ENCODE data around the gene RBFA.

Gene RBFA

DNA sequence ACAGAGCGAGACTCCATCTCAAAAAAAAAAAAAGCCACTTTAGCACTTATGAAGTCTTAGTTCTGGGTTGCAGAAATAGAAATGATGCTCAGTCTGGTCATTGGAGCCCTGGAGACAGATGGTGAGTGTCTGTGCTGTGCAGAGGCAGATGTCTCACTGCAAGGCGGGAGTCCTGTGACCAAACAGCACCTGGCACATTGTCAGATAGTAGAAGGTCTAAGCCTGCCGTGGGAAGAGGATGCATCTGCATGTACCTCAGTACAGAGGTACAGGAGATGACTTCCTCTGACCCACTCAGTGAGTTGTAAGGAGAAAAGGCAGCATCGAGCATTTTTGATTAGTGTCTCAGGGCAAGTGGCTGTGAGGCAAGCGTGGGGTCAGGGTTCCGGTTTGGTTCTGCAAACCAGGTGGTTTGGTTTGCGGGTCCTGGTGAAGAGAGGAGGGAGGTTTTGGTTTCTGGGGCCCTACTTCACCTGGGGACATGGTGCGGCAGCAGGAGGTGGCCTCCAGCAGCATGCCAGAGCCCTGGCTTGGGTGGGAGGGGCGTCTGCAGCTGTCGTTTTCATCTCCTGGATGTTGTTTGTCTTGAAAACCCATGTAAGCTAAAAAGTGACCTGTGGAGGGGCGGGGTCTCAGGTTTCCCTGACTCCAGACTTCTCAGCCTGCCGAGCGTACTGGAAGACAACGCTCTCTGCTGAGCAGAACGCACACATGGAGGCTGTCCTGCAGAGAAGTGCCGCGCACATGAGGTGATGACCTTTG, 3.8 kb downstream of the RBFA start:
- TF ChIP-seq, protein P1, sequence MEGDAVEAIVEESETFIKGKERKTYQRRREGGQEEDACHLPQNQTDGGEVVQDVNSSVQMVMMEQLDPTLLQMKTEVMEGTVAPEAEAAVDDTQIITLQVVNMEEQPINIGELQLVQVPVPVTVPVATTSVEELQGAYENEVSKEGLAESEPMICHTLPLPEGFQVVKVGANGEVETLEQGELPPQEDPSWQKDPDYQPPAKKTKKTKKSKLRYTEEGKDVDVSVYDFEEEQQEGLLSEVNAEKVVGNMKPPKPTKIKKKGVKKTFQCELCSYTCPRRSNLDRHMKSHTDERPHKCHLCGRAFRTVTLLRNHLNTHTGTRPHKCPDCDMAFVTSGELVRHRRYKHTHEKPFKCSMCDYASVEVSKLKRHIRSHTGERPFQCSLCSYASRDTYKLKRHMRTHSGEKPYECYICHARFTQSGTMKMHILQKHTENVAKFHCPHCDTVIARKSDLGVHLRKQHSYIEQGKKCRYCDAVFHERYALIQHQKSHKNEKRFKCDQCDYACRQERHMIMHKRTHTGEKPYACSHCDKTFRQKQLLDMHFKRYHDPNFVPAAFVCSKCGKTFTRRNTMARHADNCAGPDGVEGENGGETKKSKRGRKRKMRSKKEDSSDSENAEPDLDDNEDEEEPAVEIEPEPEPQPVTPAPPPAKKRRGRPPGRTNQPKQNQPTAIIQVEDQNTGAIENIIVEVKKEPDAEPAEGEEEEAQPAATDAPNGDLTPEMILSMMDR (IDR thresholded peaks at IDR 0.05; ENCODE audit: extremely low read depth, insufficient read depth, missing control alignments) = no peak
- no peak for DNase-seq (ENCODE audit: low spot score)

GRCh38 chr18:80040515-80040914, 6.3 kb downstream of the RBFA start:
- no peak for DNase-seq (ENCODE audit: low spot score)
- TF ChIP-seq, protein P1 (IDR thresholded peaks at IDR 0.05; ENCODE audit: extremely low read depth, insufficient read depth, missing control alignments) = no peak
- in situ Hi-C loops (cut with MboI; ENCODE audit: low pct_unique_long_range_greater_than_20kb, low sequenced_read_pairs, unreplicated experiment) = no loop called here

More for the DNA sequence above, 3.8 kb downstream of the RBFA start:
- in situ Hi-C loops (cut with MboI; ENCODE audit: low pct_unique_long_range_greater_than_20kb, low sequenced_read_pairs, unreplicated experiment) = no loop called here

GRCh38 chr18:80041424-80041823, 7.2 kb downstream of the RBFA start:
- in situ Hi-C loops (cut with MboI; ENCODE audit: low pct_unique_long_range_greater_than_20kb, low sequenced_read_pairs, unreplicated experiment) = no loop called here
- no peak for DNase-seq (ENCODE audit: low spot score)
- TF ChIP-seq, protein P1 (IDR thresholded peaks at IDR 0.05; ENCODE audit: extremely low read depth, insufficient read depth, missing control alignments) = no peak

DNA sequence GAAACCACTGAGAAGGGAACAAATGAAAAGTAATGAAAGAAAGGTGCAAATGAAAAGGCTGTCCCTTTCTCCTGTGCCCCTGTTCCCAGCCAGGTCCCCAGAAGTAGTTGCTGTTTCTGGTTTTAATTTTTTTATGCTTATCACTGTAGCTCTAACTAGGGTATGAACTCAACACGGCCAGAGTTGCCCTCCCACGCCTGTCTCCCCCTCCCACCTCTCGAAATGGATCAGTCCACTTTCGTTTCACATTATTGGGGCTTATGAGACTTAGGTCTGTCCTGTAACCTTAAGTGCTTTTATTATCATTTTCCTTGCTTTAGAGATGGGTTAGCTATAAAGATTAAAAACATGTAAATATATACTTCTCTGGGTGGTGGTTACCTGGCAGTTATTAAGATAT, 8.6 kb downstream of the RBFA start:
- DNase-seq (ENCODE audit: low spot score) = no peak
- TF ChIP-seq, protein P1 (IDR thresholded peaks at IDR 0.05; ENCODE audit: extremely low read depth, insufficient read depth, missing control alignments) = no peak
- in situ Hi-C loops (cut with MboI; ENCODE audit: low pct_unique_long_range_greater_than_20kb, low sequenced_read_pairs, unreplicated experiment) = no loop called here

GRCh38 chr18:80044072-80044471, 9.8 kb downstream of the RBFA start:
- in situ Hi-C loops (cut with MboI; ENCODE audit: low pct_unique_long_range_greater_than_20kb, low sequenced_read_pairs, unreplicated experiment) = no loop called here
- no peak for DNase-seq (ENCODE audit: low spot score)
- TF ChIP-seq, protein P1 (IDR thresholded peaks at IDR 0.05; ENCODE audit: extremely low read depth, insufficient read depth, missing control alignments) = no peak

DNA sequence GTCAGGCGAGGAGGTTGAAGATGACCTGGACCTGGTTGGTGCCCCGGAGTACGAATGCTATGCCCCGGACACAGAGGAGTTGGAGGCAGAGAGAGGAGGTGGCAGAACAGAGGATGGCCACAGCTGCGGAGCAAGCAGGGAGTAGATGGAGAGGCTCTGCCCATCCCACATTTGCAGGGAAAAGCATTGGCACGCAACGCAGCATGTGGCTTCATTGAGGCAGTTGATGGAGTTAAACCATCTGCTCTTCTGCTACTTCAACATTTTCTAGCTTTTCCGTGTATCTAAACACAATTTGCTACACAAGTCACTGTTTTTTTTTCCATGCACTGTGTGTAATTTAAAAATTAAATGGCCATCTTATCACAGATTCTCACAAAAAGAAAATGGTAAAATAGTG, 11.8 kb downstream of the RBFA start:
- no peak for DNase-seq (ENCODE audit: low spot score)
- TF ChIP-seq, protein P1 (IDR thresholded peaks at IDR 0.05; ENCODE audit: extremely low read depth, insufficient read depth, missing control alignments) = no peak
- in situ Hi-C loops (cut with MboI; ENCODE audit: low pct_unique_long_range_greater_than_20kb, low sequenced_read_pairs, unreplicated experiment) = no loop called here

All from GM13977 (cell line).